GM18511 (cell line): ENCODE results near the gene ACADL.
A peak's percentile ranks its signal among the peaks of the same experiment; 100 is the strongest.

Experiments used
- ATAC-seq: cut with Tn5 transposase; IDR thresholded peaks from one replicate; pipeline ENCODE4 v1.9.1; 2021; ENCODE audit warnings: mild to moderate bottlenecking, moderate library complexity; ENCODE audit not compliant: unreplicated experiment

ACADL gene

DNA sequence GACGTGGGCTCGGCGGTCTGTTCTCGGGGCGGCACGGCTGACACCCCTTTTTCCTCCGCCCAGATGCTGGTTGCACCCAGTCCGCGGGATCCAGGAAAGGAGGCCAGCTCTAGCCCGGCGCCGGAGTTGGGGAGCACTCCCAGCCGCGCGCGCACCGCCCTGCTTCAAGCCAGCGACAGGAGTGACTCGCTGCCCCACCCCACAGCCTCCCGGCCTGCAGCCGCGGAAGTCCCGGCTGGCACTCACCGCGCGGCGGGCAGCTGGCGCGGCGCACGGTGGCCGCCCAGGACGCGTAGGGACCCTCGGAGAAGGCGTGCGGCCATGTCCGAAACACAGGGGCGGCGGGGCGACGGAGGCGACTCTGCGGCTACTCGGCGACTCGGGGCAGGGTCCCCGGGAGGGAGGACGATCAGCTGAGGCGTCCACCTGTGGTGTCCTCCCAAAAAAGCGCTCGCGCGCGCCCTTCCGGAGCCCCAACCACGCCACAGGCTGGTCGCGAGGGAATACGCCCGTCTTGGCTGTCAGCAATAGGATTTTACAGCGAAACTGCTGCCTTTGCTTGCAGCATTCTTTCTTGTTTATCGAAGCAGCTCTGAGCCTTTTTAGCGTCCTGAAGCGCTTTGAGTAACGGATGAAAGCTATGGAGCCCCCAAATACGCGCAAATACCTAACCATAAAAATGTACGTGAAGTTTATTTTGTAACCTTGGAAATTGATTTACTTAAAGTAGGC is at the start of gene ACADL:
ACADL (minus strand) TSS at position 507 of the 732 bp plus-strand sequence; CDS start at position 323, 184 bp downstream.
- ATAC-seq, result no peak

DNA sequence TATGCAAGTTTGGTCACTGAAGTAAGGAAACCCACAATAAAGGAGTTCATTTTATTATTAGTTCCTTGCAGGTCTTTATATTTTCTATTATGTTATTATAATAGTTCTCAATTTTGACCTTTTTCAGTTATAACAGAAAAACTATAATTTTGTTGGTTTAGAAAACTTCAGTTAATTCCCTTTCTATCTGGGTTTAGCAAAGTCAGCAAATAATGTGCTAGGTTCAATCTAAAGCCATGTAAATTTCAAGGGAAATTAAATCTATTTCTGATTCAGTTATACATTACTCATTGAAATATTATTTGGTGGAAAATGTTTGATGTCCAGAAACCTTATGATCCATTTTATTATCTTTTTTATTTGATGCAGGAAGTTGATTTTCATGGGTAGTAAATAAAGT is 46.1 kb upstream of the ACADL start:
- ATAC-seq, result no peak

DNA sequence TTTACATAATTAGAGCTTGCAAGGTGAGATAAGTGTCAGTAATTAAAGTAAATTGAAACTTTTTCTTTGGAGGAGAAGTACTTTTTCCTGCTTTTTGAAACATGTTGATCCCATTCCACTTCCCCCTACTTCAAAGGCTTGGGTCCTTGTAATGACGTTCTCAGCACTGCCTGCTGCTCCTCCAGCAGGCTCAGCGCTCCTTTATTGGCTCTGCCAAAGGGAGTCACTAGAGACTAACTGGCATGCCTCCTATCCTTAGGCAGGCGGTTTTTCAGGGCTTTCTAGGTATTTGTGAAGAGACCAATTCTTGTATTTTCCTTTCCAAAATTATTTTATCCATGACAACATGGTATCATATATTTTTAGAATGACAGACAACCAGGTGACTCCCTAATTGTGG is 43.9 kb upstream of the ACADL start:
- ATAC-seq, result no peak

DNA sequence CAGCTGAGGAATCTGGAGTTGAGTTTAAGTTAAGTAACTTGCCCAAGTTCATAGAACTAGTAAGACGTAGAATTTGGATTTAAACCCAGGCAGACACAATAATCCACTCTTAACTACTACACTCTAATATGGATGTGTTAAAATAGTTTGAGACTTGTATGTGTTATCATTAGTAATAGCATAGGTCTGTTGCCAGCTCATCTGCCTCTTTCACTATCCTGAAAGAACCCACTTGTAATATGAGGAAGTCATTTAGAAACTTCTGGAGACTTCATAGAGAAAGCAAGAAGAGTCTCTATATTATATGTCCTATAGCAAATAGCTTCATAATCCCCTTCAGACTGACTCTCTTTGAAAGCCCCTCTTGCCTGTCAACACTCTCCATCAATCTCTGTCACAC is 43.0 kb upstream of the ACADL start:
- ATAC-seq, result peak; percentile 52

DNA sequence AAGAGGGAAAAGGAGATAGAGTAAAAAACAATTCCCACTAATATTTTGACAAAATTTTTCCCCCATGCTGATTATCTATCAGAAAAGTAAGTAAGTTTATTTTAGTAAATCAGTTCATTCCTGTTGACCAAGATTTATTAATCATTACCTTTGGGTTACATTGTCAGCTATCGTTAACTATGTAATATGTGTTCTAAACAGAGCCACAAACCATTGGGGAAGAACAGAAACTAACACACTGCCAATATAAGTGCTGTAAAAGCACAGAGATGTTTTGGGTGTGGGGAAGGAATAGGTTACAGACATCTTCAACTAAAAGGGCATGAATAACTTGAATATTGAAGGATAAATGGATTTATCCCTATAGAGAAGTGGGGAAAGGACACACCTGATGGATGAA is 42.5 kb upstream of the ACADL start:
- peak; percentile 60 for ATAC-seq

DNA sequence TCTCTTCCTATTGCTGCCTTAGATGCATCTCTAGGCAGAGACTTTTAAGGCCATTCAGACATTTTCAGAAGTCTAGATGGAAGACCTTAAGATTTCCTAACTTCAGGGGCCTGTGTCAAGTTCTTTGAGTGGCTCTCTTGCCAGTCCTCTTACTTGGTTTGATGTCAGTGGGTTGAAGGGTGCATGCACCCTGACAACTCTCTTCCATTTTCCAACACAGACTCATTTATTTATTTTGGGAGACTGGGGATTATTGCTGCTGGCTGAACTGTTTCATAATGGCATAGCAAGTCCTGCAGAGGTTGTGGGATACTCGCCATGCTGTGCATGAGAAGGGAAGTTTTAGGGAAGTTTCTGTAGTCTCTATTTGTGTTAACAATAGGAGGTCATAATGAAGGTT is 39.0 kb upstream of the ACADL start:
- ATAC-seq, result no peak

DNA sequence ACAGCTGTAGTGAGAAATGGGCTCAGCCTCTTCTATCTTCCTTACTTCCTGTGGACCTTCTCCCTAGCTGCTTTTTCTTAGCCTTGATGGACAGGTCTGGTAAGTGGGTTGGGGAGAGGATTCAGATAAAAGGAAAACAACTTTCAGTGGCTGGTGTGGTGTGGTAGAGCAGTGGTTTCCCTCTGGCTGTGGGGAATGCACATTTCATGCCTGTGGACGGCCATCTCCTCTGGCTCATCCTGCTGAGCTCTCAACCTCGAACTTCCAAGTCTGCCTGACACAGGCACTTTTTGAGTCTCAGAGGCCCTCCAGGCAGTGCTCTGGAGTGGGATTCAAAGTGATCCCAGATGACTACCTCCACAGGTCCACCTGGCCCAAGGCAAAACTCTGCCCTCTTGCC is 38.6 kb upstream of the ACADL start:
- no peak for ATAC-seq

DNA sequence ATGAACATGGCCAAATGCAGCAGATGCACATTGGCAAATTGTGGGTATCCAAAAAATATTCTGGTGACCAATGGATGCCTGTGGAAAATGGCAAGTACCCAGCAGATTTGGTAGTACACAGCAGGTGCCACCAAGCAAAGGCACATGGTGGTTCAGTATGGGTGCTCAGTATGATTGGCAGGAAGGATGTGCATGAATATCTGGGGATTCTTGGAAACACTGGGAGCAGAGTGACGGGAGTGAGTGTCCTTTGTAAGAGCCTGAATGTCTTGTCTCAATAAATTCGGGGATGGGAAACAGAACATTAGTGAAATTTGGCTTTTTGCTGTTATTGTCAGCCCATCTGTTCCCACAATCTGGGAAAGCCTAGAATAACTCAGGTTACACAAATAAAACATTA is 36.8 kb upstream of the ACADL start:
- no peak for ATAC-seq

DNA sequence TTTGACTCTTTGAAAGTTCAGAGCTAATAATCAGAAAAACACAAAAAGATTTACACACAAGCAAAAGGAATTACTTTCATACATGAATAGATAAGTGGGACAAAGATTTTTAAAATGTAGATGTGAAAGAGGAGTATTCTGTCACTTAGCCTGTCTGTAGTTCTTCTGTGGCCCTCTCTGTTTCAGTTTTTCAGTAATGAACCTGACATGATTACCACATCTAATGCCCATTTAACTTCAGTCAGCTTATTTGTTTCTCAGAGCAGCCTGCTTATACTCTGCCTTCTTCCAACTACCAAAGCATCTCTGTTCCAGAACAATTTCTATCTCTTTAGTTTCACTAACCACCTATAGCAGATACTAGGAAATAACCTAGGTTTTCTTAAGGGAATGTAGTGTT is 34.4 kb upstream of the ACADL start:
- no peak for ATAC-seq

DNA sequence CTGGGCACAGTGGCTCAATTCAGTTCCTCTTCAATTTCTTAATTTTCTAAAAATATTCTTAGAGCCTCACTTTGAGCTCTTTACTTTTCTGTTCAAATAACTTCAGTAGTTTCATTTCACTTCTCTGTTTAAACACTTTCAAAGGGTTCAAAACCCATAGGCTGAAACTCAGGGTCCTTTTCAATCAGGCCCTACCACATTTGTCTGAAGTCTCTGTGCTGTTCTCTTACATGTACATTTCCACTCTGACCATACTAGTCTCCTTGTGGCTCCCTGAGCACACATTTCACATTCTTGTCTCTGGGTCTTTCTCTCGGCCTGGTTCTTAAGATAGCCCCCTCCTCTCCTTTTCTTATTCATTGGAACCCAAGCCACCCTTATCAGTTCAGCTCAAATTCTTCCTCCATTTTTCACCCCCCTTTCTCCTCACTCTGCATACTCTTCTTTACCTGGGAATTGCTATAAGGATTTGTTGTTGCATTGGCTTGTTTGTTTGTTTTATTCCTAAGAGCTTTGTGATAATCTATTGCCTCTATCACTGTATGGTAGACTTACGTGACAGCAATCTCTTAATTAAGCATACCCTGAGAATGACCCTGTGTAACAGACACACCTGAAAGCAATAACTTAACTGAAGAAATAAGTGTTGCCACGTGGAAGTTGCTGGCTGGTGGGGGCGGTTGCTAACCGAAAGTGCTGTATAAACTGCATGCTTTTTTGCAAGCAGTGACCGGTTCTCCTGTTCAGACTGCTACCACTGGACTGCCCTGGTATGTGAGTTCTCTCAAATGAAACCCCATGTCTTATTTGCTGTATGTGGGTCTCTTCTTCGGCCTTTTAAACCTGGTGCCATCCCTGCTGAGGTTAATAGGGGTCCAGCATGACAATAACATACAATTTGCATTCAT is 27.7 kb upstream of the ACADL start:
- no peak for ATAC-seq

DNA sequence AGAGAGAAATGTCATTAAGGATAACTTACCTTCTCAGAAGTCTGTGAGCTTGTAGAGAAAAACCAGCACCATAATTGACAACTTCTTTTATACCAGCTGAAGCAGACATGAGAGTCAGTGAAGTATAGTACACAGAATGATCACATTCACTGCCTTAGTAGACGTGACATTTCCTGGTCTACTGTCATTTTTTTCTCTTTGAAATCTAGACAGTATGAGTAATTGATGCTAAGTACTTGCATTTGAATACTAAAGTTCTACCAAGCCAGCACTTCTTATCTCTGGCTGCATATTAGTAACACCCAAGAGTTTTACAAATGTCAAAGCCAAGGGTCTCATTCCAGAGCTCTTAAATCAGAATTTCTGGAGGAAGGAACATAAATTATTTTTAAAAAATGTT is 25.4 kb upstream of the ACADL start:
- no peak for ATAC-seq

DNA sequence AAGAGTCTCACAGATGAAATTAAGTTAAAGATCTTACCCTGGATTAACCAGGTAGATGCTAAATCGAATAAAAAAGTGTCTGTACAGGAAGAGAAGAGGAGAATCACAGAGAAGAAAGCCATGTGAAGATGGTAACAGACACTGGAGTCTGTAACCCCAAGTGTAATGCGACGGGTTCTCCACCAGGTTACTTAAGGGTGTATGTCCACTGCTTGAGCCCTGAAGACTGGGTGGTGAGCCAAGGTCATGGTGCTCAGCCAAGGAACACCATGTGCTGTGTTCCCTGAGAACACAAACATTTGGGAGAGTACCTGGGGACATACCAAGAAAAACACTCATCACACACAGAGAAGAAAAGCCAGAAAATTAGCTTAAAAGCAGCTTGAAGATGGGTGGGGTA is 8.2 kb upstream of the ACADL start:
- ATAC-seq, result no peak

DNA sequence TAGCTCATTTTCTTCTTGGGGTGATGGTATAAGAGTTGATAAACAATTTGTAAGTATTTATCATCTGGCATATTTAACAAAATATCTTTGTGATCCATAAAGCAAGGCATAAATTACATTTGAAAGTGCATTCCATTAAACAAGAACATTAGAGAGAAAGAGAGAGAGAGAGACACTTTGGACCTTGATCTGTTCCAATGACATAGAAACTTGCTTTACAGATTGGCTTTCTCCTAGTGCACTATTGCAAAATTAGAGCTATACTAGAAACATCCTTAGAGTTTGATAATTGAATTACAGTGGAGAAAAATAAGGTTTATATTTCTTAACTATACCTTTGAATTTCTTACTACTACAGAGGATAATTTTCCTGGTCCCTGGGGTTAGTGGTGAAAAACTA is 5.7 kb upstream of the ACADL start:
- ATAC-seq, result no peak

DNA sequence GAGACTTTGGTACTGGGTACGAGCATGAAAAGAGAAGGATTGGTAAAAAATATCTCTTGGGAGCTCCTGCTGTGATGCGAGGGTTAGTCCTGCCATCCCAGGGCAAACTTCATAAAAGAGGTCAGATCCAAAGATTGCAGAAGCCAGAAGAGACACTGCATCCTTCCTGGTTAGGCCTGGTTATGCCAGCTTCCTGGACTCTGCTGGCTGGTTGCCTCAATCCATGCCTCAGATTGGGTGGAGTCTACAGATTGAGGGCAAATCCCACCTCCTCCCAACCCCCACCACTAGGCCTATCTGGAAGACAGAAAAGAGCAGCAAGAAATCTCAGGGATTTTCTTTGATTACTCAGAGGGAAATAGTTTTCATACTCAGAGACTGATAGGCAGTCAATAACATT is 5.3 kb upstream of the ACADL start:
- no peak for ATAC-seq

DNA sequence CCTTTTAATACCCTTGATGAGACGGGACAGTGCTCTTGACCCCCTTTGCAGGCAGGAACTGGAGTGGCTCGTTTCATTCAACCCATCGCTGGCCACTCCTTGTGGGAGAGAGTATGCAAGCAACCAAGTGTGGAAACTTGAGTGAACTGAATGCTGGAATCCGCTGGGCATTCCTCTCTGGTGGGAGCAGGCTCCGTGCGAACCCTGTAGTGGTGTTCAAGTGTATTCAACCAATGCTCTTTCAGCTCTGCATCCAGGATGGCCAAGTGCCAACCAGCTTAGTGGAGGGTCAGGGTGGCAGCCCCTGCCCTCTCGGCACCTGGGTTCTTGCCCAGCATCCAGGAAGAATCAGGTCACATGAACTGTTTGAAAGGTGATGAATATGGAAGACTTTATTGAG is 3.3 kb upstream of the ACADL start:
- no peak for ATAC-seq

DNA sequence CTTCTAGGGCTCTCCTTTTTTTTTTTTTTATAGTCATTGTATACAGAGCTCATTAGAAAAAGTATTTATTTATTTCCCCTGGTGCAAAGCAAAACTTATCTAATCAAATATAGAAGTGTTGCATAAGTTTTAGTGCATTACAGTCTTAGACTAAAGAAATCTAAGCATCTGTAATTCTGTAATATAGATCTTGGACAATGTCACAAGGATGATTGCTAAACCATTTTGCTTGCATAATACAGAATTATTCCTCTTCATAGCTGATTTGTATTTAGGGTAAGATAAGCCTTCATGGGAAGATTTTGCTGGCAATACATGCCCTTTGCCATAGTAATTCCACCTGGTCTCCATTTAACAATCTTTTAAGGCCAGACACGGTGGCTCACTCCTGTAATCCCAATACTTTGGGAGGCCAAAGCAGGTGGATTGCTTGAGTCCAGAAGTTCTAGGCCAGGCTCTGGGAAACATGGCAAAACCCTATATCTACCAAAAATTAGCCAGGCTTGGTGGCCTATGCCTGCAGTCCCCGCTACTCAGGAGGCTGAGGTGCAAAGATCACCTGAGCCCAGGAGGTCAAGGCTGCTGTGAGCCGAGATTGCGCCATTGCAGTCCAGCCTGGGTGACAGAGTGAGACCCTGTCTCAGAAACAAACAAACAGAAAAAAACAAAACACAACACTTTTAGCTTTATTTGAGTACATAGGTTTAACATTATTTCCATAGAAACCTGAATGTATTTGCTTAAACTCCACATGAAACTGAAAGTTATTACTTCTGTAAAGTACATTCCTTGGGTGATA is 2.2 kb upstream of the ACADL start:
- no peak for ATAC-seq

DNA sequence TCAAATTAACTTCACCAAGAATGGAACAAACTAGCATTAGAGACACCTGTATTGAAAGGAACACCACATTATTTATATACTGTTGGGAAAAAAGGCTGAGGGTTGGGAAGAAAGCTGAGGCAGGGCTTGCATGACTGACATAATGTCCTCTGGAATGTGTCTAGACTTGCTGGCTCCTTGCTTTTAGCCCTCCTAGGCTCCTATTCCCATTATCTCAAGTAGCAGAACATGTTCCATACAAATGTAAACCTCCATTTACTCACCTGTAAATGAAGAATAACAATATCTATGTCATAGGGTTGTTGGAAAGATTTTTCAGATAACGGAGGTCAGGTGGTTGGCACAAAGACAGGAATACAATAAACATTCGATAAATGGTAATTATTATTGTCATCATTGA is 976 bp upstream of the ACADL start:
- ATAC-seq, result no peak

DNA sequence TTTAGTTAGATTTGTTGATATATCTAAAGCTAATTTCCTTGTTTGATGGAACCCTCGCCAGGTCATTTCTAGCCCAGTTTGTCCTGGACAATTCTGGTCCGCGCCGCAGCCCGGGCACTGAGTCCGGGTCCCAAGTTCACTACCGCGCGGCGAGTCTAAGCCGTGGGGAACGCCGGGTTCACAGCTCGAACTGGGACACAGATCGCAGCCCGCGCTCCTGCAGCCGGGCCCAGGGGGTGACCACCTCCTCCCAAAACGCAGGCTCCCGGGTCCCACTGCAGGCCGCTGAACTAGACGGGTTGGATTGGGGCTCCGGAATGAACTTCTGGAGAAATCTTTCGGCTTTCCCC is 681 bp downstream of the ACADL start:
- no peak for ATAC-seq

DNA sequence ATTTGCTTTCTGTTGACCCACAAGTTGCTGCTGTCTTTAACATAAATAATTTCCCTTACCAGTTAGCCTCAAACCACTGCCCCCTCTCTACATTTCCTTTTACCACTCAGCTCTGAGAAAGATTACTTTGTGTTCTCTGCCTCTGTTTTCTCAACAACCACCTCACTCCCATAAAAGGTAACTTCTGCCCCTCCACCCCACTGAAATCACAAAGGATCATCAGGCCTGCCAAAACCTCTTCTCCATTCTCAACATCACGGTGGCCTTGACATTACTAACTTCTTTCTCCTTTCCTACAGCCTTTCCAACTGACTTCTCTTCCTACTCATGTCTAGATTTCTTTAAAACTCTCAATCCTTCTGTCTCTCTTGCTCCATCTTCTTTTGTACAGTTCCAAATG is 10.1 kb downstream of the ACADL start:
- no peak for ATAC-seq

DNA sequence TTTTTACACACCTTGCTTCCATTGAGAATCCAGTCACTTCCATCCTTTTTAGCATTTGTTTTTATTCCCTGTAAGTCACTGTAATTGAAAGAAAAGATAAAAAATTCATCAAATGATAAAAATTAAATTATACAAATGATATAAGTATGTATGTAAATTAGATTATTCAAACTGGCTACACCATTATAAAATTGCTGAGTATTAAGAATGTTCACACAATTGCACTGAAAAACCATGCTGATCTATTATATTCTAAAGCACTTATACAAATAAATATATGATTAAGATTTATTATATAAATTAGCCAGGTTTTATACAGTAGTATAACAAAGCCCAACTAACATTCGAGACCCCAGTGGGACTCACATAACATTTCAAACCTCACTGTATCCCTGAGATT is 15.1 kb downstream of the ACADL start:
- no peak for ATAC-seq

DNA sequence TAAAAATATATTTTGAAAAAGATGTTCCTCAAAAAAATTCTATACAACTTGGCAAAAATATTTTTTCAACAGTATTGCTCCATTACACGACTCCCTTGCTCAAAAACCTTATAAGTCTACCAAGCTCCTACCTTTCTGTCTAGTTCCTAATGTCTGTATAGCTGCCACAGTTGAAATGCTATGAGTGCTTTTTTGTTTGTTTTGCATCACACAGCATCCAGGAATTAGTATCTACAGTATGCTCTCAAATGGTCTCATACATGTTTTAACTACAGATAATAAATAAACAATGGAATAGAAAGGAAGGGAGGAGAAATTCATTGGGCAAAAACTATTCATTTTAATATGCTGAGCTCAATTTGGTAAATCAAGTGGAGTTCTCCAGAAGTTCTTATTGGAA is 17.3 kb downstream of the ACADL start:
- ATAC-seq, result no peak

DNA sequence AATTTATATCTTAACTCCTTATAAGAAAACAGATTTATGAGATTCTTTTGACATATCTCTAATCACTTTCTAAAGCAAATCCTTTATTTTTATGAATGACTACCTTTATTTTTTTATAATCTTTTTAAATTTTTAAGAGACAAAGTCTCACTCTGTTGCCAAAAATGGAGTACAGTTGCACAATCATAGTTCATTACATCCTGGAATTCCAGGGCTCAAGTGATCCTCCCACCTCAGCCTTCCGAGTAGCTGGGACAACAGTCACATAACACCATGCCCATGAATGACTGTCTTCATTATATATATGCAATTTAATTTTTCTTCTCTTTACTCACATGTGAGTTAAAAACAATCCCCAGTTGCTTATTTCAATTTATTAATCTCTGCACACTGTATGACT is 21.7 kb downstream of the ACADL start:
- ATAC-seq, result no peak
